ENCODE data around the gene FERMT3.
A peak's percentile ranks its signal among the peaks of the same experiment; 100 is the strongest.

The FERMT3 gene

DNA sequence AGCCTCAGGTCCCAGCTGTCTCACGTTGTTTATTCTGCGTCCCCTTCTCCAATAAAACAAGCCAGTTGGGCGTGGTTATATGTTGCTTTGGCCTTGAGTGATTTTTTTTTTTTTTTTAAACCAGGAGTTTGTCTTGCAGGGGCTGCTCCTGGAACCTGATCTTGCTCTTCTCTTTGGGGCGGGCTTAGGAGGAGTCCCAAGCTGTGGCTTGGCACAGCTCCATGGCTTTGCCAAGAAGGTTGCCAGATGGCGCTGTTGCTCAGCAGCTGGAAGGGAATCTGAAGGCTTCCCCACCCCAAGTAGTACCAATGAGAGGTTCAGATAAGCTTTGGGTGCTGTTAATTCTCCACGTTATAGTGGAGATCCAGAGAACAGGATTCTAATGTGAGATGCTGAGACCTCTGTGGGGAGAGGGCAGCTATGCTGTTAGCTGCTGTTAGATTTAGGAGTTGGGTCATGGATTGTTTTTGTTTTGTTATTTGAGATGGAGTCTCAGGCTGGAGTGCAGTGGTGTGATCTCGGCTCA lies 2.0 kb upstream of the FERMT3 start:
- peaks cover 59% of the 10 kb centered on the region for H3K36me3 ChIP-seq (replicated peaks)

DNA sequence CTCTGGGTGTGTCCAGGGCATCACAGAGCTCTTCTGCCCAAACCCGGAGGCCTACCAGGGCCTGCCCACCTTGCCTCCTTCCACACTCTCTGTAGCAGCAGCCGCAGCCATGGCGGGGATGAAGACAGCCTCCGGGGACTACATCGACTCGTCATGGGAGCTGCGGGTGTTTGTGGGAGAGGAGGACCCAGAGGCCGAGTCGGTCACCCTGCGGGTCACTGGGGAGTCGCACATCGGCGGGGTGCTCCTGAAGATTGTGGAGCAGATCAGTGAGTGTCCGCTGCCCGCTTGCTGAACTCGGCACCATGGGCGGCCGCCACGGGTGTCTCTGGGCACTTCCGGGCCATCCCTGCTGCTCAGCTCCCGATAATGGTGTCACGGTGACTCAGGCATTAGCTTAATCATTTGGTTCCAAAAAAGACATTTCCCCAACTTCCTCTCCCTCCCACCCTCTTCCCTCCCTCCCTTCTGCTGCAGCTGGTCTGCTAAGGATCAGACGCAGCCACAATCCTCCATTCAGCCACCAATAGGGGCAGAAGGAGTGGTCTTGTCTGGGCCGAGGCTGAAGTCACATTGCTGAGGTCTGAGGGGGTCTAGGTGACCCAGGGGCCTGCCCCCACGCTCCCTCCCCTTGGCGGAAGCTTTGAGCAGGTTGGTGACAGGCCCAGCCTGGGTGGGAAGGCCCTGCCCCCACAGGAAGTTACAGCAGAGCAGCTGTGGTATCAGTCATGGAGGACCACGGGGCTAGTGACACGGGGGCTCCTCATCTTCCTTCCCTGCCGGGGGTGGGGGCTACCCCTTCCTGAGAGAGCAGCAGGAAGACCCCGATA lies 950 bp downstream of the FERMT3 start:
- peak; percentile 84 for DNase-seq
- in situ Hi-C loops (cut with HindIII; ENCODE audit: low pct_ligation_motif_present, low sequenced_read_pairs): no loop called here
- Histone ChIP-seq H3K27me3 (replicated peaks) (no peaks in the 10 kb centered on the region), H3K27ac (peak overlapping the region; percentile 83), H3K36me3 (replicated peaks) (peaks cover 32% of the 10 kb centered on the region), H3K4me3 (ENCODE audit: low read depth, low read length) (peak overlapping the region; percentile 15)
- TF ChIP-seq, protein P1, sequence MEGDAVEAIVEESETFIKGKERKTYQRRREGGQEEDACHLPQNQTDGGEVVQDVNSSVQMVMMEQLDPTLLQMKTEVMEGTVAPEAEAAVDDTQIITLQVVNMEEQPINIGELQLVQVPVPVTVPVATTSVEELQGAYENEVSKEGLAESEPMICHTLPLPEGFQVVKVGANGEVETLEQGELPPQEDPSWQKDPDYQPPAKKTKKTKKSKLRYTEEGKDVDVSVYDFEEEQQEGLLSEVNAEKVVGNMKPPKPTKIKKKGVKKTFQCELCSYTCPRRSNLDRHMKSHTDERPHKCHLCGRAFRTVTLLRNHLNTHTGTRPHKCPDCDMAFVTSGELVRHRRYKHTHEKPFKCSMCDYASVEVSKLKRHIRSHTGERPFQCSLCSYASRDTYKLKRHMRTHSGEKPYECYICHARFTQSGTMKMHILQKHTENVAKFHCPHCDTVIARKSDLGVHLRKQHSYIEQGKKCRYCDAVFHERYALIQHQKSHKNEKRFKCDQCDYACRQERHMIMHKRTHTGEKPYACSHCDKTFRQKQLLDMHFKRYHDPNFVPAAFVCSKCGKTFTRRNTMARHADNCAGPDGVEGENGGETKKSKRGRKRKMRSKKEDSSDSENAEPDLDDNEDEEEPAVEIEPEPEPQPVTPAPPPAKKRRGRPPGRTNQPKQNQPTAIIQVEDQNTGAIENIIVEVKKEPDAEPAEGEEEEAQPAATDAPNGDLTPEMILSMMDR (IDR thresholded peaks at IDR 0.05; ENCODE audit: low read depth, low read length, missing control alignments): no peak

More for the DNA sequence above, 2.0 kb upstream of the FERMT3 start:
- H3K4me3 ChIP-seq (ENCODE audit: low read depth, low read length): no peak overlapping the region
- TF ChIP-seq, protein P1 (IDR thresholded peaks at IDR 0.05; ENCODE audit: low read depth, low read length, missing control alignments): peak; percentile 87
- peak; percentile 86 for DNase-seq
- in situ Hi-C loops (cut with HindIII; ENCODE audit: low pct_ligation_motif_present, low sequenced_read_pairs): no loop called here
- peak overlapping the region; percentile 7 for H3K27ac ChIP-seq
- H3K27me3 ChIP-seq (replicated peaks): no peaks in the 10 kb centered on the region

DNA sequence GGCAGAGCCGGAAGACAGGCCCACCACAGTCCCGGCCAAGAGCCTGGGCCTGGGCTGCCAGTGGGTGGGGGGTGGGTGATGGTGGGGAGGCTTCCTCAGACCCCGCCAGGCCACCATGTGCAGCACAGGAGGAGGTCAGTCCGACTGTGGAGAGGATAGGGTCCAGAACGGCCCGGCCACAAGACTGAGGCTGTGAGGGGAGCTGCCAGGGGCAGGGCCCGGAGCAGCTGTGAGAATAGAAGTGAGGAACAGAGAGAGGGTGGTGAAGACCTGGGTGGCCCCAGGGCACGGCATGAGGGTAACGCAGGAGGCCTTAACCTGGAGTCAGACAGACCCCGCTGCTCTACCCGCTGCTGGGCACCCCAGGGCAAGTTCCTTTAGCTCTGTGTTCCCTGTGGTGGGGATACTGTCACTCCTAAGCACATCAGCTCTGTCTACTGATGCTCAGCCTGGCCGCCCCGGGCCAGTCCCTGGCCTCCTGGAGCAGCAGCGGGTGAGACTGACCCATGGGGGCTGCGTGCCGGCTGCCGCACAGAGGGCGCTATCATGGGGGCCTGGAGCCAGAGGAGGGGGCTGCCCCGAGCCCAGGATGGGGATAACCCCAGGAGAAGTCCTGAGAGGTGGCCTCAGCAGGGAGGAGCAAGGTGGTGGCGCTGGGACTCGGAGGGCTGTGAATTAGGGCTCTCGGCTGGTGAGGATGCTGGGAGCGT lies 1.7 kb downstream of the FERMT3 start:
- peak overlapping the region; percentile 83 for H3K27ac ChIP-seq
- in situ Hi-C loops (cut with HindIII; ENCODE audit: low pct_ligation_motif_present, low sequenced_read_pairs): no loop called here
- no peaks in the 10 kb centered on the region for H3K27me3 ChIP-seq (replicated peaks)
- no peak for DNase-seq
- H3K4me3 ChIP-seq (ENCODE audit: low read depth, low read length): no peak overlapping the region
- TF ChIP-seq, protein P1 (IDR thresholded peaks at IDR 0.05; ENCODE audit: low read depth, low read length, missing control alignments): no peak
- peaks cover 24% of the 10 kb centered on the region for H3K36me3 ChIP-seq (replicated peaks)

DNA sequence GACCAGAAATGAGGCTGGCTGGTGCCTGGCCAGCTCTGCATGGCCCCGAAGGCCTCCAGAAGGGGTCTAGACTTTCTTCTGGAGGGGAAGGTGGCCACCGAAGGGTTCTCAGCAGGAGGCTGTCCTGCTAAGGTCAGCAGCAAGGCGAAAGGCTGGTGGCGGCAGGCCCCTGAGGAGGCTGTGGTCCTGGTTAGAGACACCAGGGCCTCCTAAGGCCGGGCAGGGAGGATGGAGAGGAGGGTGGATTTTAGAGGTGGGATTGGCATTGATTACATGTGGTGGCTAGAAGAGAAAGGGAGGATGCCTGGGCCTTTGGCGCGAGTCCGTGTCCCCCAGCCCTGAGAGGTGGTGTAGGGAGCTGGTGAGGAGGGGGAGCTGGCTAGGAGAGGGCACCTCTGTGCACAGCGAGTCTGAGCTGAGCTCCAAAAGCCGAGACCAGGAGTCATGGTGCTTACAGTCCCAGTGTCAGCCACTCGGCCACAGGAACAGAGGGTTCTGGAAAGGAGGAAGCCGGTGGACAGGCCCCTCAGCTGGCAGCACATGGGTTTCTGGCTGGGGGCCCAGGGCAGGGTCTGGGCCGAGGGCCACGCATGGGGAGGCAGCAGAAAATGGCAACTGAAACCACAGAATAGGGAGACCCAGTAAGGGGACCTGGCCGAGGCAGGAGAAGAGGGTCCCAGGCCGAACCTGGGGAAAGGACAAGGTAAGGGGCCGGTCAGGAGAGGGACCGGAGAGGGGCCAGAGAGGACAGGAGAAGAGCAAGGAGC lies 2.5 kb downstream of the FERMT3 start:
- in situ Hi-C loops (cut with HindIII; ENCODE audit: low pct_ligation_motif_present, low sequenced_read_pairs): no loop called here
- no peak for DNase-seq
- H3K27me3 ChIP-seq (replicated peaks): no peaks in the 10 kb centered on the region
- H3K4me3 ChIP-seq (ENCODE audit: low read depth, low read length): no peak overlapping the region
- TF ChIP-seq, protein P1 (IDR thresholded peaks at IDR 0.05; ENCODE audit: low read depth, low read length, missing control alignments): no peak
- no peak overlapping the region for H3K27ac ChIP-seq
- peaks cover 17% of the 10 kb centered on the region for H3K36me3 ChIP-seq (replicated peaks)

DNA sequence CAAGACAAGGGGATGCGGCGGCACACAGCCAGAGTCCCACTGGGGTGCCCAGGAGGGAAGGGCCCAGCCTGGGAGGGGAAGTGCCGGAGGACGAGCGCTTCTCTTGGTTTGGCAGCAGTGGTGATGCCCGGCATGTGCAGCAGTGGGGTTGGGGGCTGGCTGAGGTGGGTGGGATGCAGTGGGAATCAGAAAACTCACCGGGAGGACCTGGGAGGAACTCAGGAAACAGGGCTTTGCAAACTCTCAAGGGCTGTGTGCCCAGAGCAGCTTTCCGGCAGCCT lies 3.0 kb downstream of the FERMT3 start:
- Histone ChIP-seq H3K4me3 (ENCODE audit: low read depth, low read length) (no peak overlapping the region), H3K36me3 (replicated peaks) (peaks cover 13% of the 10 kb centered on the region), H3K27me3 (replicated peaks) (no peaks in the 10 kb centered on the region), H3K27ac (no peak overlapping the region)
- in situ Hi-C loops (cut with HindIII; ENCODE audit: low pct_ligation_motif_present, low sequenced_read_pairs): no loop called here
- TF ChIP-seq, protein P1 (IDR thresholded peaks at IDR 0.05; ENCODE audit: low read depth, low read length, missing control alignments): no peak
- DNase-seq: no peak

Measured in brain microvascular endothelial cell (primary cell).